Astrocyte (in vitro differentiated cells and primary cell): ENCODE measurements around the gene FCER2.

Source experiments
- CTCF ChIP-seq: IDR thresholded peaks from 2 replicates; pipeline ENCODE4 v1.5.1; 2011; ENCODE audit warnings: low read depth, mild to moderate bottlenecking, inconsistent platforms, low read length, moderate library complexity; ENCODE audit not compliant: insufficient read depth
- EZH2 ChIP-seq: IDR thresholded peaks from 2 replicates; pipeline ENCODE4 v1.6.1; 2012; ENCODE audit warnings: mild to moderate bottlenecking, low read length, inconsistent platforms; ENCODE audit not compliant: insufficient read depth

GRCh38 chr19:7748171-7748570, 46.2 kb upstream of the FCER2 start:
- TF ChIP-seq CTCF, result no peak
- TF ChIP-seq EZH2, result no peak
